Calu3 (cell line): ENCODE data around the gene PRB4. TPM values are rescaled to one million over a fixed set of nuclear protein-coding genes. Genes with fewer than 3 reads are reported as not detected.

ENCODE experiments used
- BruUV-seq: library from RNA; stranded (reverse); fragments of 400-500 nt; replicated peaks from 2 replicates; lab custom pipeline; 2021; lab: Mats Ljungman, UMichigan
- CTCF ChIA-PET: fragments of 300-600 bp; sonication (Branson Sonifier 250); formaldehyde crosslinking; loops from one replicate; lab custom pipeline; 2022; ENCODE audit warnings: antibody characterized with exemption; lab: Charles Lee
- DNase-seq: peaks from one replicate; pipeline ENCODE4 v3.0.0; 2022
- H3K27ac Mint-ChIP-seq: one replicate; pipeline ENCODE4 v1.8.0; 2022; ENCODE audit warnings: mixed read lengths; ENCODE audit not compliant: unreplicated experiment
- H3K27me3 Mint-ChIP-seq: one replicate; pipeline ENCODE4 v1.8.0; 2022; ENCODE audit warnings: mixed read lengths; ENCODE audit not compliant: unreplicated experiment
- H3K36me3 Mint-ChIP-seq: one replicate; pipeline ENCODE4 v1.8.0; 2022; ENCODE audit warnings: mild to moderate bottlenecking, moderate library complexity, mixed read lengths; ENCODE audit not compliant: insufficient read depth, unreplicated experiment
- H3K4me1 Mint-ChIP-seq: one replicate; pipeline ENCODE4 v1.8.0; 2022; ENCODE audit warnings: mild to moderate bottlenecking, low read depth, mixed read lengths; ENCODE audit not compliant: unreplicated experiment
- H3K4me3 Mint-ChIP-seq: one replicate; pipeline ENCODE4 v1.8.0; 2022; ENCODE audit warnings: mild to moderate bottlenecking, low read depth, moderate library complexity, mixed read lengths; ENCODE audit not compliant: unreplicated experiment
- H3K9me3 Mint-ChIP-seq: one replicate; pipeline ENCODE4 v1.8.0; 2022; ENCODE audit warnings: low read depth, mixed read lengths; ENCODE audit not compliant: unreplicated experiment
- CTCF ChIP-seq: fragments of 200-600 bp; IDR thresholded peaks from one replicate; pipeline ENCODE4 v1.8.0; 2022; ENCODE audit warnings: antibody characterized with exemption; ENCODE audit not compliant: unreplicated experiment
- intact Hi-C: fragments of 100-400 bp; cut with micrococcal nuclease; formaldehyde crosslinking; loops from one replicate; pipeline ENCODE4 v1.10.0; 2022; ENCODE audit not compliant: unreplicated experiment
- total RNA-seq: library from RNA; stranded (reverse); gene quantifications from 2 replicates; pipeline ENCODE4 v1.2.3, GENCODE V29; 2022

The PRB4 gene
- total RNA-seq, 1 experiment from 2014 or later = not detected

DNA sequence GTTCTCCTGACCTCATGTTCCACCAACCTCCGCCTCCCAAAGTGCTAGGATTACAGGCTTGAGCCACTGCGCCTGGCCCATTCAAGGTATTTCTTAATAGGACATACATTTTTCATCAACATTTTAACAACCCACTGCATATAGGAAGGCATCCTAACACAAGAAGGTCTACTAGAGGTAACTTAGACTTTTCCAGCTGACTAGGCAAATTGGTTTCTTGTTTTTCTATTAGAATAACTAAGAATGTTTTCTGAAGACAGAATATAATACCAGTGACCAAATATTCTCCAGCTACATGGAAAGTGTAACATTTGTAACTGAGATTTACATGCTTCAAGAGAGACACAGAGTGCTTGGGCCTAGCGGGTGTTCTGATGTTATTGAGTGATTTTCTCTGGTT is 14.2 kb upstream of the PRB4 start:
- DNase-seq = no peak
- intact Hi-C loops = no loop called here
- no peak for TF ChIP-seq CTCF
- H3K27me3 Mint-ChIP-seq = peaks cover 21% of the 10 kb centered on the region
- H3K27ac Mint-ChIP-seq = no peak overlapping the region
- BruUV-seq = no TSS peak
- no peaks in the 10 kb centered on the region for H3K36me3 Mint-ChIP-seq
- CTCF ChIA-PET = no interaction called here
- peaks cover 4% of the 10 kb centered on the region for H3K9me3 Mint-ChIP-seq
- H3K4me1 Mint-ChIP-seq = no peaks in the 10 kb centered on the region
- H3K4me3 Mint-ChIP-seq = no peak overlapping the region

GRCh38 chr12:11321980-11322379 is 11.7 kb upstream of the PRB4 start:
- CTCF ChIA-PET = no interaction called here
- intact Hi-C loops = no loop called here
- Mint-ChIP-seq H3K27me3 (peaks cover 22% of the 10 kb centered on the region), H3K9me3 (peaks cover 6% of the 10 kb centered on the region), H3K4me3 (no peak overlapping the region), H3K27ac (no peak overlapping the region), H3K4me1 (no peaks in the 10 kb centered on the region), H3K36me3 (no peaks in the 10 kb centered on the region)
- TF ChIP-seq CTCF = no peak
- DNase-seq = no peak
- BruUV-seq = no TSS peak

DNA sequence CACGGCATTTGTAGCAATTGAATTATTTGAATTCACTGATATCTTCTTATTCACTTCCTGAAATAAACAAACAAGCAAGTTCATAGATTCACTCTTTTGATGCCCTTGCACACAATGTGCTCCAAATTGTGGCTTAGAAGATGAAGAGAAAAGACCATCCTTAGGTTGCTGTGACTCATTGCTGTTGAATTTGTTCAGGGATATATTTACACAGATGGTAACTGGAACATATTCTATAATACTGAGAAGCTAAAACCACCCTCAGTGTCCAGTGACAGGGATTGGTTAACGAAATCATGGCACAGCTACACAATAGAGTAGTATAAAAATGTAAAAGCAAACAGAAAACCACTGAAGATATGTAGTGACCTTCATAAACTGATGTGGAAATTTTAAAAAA is 3.1 kb downstream of the PRB4 start:
- H3K27ac Mint-ChIP-seq = no peak overlapping the region
- intact Hi-C loops = no loop called here
- peaks cover 66% of the 10 kb centered on the region for H3K27me3 Mint-ChIP-seq
- H3K4me1 Mint-ChIP-seq = no peaks in the 10 kb centered on the region
- CTCF ChIA-PET = no interaction called here
- TF ChIP-seq CTCF = no peak
- DNase-seq = no peak
- H3K9me3 Mint-ChIP-seq = no peaks in the 10 kb centered on the region
- no TSS peak for BruUV-seq
- no peaks in the 10 kb centered on the region for H3K36me3 Mint-ChIP-seq
- H3K4me3 Mint-ChIP-seq = no peak overlapping the region

- Mint-ChIP-seq H3K36me3 (no peaks in the 10 kb centered on the region), H3K4me1 (no peaks in the 10 kb centered on the region), H3K27me3 (peaks cover 33% of the 10 kb centered on the region), H3K27ac (no peak overlapping the region), H3K9me3 (no peaks in the 10 kb centered on the region), H3K4me3 (no peak overlapping the region)
- intact Hi-C loops = no loop called here
- no peak for DNase-seq
- no TSS peak for BruUV-seq
- CTCF ChIA-PET = no interaction called here
- TF ChIP-seq CTCF = no peak
Observed at GRCh38 chr12:11273449-11273848, 36.8 kb downstream of the PRB4 start.
